WTC11 (cell line): ENCODE data around the gene LYVE1.

ENCODE experiments used
- CBFB ChIP-seq: sonication (generic); formaldehyde crosslinking; IDR thresholded peaks from 2 replicates; pipeline ENCODE4 v1.8.1; 2022; ENCODE audit warnings: mild to moderate bottlenecking, low read depth, missing genetic modification reagents
- CREB1 ChIP-seq: sonication (generic); formaldehyde crosslinking; IDR thresholded peaks from 2 replicates; pipeline ENCODE4 v1.8.0; 2023; ENCODE audit warnings: mild to moderate bottlenecking, missing genetic modification reagents
- CREM ChIP-seq: sonication (generic); formaldehyde crosslinking; IDR thresholded peaks from 2 replicates; pipeline ENCODE4 v1.8.1; 2022; ENCODE audit warnings: mild to moderate bottlenecking, missing genetic modification reagents, moderate library complexity
- CTCF ChIP-seq: fragments of 200-600 bp; IDR thresholded peaks from 2 replicates; pipeline ENCODE4 v1.8.0; 2022; ENCODE audit warnings: antibody characterized with exemption
- ELF4 ChIP-seq: sonication (generic); formaldehyde crosslinking; IDR thresholded peaks from 2 replicates; pipeline ENCODE4 v1.8.1; 2022; ENCODE audit warnings: low read depth, mild to moderate bottlenecking, moderate library complexity, missing genetic modification reagents
- MAX ChIP-seq: sonication (generic); formaldehyde crosslinking; IDR thresholded peaks from 2 replicates; pipeline ENCODE4 v1.8.0; 2022; ENCODE audit warnings: mild to moderate bottlenecking, missing genetic modification reagents
- NR1H2 ChIP-seq: sonication (generic); formaldehyde crosslinking; IDR thresholded peaks from 2 replicates; pipeline ENCODE4 v1.9.0; 2021; ENCODE audit warnings: mild to moderate bottlenecking, moderate library complexity, missing genetic modification reagents
- TEAD1 ChIP-seq: sonication (generic); formaldehyde crosslinking; IDR thresholded peaks from 2 replicates; pipeline ENCODE4 v1.8.0; 2022; ENCODE audit warnings: mild to moderate bottlenecking, missing genetic modification reagents
- USF2 ChIP-seq: sonication (generic); formaldehyde crosslinking; IDR thresholded peaks from 2 replicates; pipeline ENCODE4 v1.8.1; 2023; ENCODE audit warnings: mild to moderate bottlenecking, missing genetic modification reagents, moderate library complexity
- ZNF263 ChIP-seq: sonication (generic); formaldehyde crosslinking; IDR thresholded peaks from 2 replicates; pipeline ENCODE4 v1.8.1; 2022; ENCODE audit warnings: low read depth, mild to moderate bottlenecking, moderate library complexity, missing genetic modification reagents
- TF ChIP-seq, protein P1 (sequence below): sonication (generic); formaldehyde crosslinking; IDR thresholded peaks from 2 replicates; pipeline ENCODE4 v1.8.0; 2022; ENCODE audit warnings: mild to moderate bottlenecking, missing genetic modification reagents
- TF ChIP-seq, protein P2 (sequence below): sonication (generic); formaldehyde crosslinking; conservative IDR thresholded peaks from 2 replicates; pipeline ENCODE4 v1.8.1; 2023; ENCODE audit warnings: mild to moderate bottlenecking, low read depth, missing genetic modification reagents, moderate library complexity

DNA sequence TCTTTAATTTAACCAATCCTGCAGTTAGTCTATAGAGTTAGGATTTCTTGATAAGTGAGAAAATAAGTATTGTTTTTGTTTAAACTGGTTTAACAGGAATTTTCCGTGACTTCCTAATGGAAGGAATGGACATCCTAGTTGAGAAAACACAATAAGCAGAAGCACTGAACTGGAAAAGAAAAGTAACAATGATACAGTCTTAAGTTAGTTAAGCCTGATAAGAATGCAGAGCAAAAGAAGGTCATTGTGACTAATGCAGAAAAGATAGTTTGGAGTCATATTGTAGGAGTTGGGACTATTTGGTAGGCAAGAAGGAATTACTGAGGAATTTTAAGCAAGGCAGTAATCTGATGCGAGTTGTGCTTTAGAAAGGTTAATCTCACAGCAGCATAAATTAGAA, 39.2 kb downstream of the LYVE1 start:
- TF ChIP-seq CTCF (no peak), ELF4 (CRISPR knock-in tag) (no peak), CBFB (CRISPR knock-in tag) (no peak), ZNF263 (CRISPR knock-in tag) (no peak), CREM (CRISPR knock-in tag) (no peak), CREB1 (no peak), MAX (CRISPR knock-in tag) (no peak), NR1H2 (CRISPR knock-in tag) (no peak), TEAD1 (CRISPR knock-in tag) (no peak), USF2 (CRISPR knock-in tag) (no peak)
- TF ChIP-seq, protein P1, sequence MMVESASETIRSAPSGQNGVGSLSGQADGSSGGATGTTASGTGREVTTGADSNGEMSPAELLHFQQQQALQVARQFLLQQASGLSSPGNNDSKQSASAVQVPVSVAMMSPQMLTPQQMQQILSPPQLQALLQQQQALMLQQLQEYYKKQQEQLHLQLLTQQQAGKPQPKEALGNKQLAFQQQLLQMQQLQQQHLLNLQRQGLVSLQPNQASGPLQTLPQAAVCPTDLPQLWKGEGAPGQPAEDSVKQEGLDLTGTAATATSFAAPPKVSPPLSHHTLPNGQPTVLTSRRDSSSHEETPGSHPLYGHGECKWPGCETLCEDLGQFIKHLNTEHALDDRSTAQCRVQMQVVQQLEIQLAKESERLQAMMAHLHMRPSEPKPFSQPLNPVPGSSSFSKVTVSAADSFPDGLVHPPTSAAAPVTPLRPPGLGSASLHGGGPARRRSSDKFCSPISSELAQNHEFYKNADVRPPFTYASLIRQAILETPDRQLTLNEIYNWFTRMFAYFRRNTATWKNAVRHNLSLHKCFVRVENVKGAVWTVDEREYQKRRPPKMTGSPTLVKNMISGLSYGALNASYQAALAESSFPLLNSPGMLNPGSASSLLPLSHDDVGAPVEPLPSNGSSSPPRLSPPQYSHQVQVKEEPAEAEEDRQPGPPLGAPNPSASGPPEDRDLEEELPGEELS = no peak
- TF ChIP-seq, protein P2, sequence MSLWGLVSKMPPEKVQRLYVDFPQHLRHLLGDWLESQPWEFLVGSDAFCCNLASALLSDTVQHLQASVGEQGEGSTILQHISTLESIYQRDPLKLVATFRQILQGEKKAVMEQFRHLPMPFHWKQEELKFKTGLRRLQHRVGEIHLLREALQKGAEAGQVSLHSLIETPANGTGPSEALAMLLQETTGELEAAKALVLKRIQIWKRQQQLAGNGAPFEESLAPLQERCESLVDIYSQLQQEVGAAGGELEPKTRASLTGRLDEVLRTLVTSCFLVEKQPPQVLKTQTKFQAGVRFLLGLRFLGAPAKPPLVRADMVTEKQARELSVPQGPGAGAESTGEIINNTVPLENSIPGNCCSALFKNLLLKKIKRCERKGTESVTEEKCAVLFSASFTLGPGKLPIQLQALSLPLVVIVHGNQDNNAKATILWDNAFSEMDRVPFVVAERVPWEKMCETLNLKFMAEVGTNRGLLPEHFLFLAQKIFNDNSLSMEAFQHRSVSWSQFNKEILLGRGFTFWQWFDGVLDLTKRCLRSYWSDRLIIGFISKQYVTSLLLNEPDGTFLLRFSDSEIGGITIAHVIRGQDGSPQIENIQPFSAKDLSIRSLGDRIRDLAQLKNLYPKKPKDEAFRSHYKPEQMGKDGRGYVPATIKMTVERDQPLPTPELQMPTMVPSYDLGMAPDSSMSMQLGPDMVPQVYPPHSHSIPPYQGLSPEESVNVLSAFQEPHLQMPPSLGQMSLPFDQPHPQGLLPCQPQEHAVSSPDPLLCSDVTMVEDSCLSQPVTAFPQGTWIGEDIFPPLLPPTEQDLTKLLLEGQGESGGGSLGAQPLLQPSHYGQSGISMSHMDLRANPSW (CRISPR knock-in tag) = no peak
